Measurements from ENCODE around the gene ACAP1.
A peak's percentile ranks its signal among the peaks of the same experiment; 100 is the strongest.
"Not testable (repeated sequence)": the region's sequence is repeated elsewhere in the genome, so short reads cannot be mapped to it uniquely, and the experiment has no call there.

The ACAP1 gene

DNA sequence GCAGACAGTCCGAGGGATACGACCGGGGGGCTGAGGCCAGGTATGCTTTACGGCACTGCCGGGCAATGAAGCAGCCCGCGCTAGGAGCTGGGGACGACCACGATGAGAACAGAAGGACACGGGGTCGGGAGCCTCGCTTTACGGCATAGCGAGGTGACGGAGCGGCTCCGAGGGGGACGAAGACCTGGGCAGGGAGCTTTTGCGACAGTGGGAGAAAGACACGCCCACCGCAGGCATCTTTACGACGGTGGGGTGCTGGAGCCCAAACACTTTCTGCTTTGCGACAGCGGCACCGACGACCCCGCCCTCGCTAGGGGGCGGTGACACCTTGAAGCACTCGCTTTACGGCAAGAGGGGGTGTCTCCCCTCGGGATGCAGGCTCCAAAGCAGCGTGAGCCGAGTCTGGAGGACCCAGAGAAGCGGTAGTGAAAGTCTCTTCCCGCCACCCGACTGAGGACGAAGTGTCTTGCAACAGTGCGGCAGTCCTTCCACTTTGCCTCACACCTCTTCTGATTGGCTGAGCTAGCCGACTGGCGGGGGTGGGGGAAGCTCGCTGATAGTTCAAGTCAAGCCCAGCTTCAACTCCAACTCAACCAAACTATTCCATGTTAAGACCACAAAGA lies 6.8 kb upstream of the ACAP1 start:
- peak; percentile 95 for DNase-seq

GRCh38 chr17:7329997-7330637 lies 6.2 kb upstream of the ACAP1 start:
- peak; percentile 63 for DNase-seq

DNA sequence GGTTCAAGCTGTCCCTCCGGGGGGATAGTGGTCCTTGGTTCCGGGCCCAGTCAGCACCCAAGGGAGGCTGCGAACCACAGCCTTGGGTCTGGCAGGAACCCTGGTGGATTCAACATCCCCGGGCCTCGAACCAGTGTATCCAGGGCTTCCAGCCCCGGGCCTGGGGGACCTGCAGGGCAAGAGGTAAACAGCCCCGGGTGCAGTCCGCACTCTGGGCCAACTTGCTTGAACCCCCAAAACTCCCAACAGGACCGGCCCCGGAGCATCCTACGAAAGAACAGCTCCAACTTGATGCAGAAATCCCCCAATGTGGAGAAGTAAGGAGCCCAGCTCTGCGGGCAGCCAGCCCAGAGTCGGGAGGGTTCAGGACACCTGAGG lies 5.7 kb upstream of the ACAP1 start:
- DNase-seq: no peak

DNA sequence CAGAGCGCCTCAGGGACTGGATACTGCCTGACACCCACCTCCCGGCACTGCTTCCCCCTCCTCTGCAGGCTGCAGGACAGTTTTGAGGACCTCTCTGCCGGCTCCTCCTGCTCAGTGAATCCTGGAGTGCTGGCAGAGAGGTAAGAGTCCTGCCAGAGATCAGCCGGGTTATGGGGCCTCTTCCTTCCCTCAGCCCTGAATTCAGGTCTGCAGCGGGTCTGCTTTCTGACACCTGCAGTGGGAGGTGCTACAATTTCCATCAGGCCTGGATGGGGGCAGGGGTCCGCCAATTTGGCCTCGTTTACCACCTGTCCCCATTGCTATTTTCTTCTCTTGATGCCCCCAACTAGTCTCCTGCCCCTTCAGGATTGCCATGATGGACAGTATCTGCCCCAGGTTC lies 4.2 kb upstream of the ACAP1 start:
- no peak for DNase-seq

DNA sequence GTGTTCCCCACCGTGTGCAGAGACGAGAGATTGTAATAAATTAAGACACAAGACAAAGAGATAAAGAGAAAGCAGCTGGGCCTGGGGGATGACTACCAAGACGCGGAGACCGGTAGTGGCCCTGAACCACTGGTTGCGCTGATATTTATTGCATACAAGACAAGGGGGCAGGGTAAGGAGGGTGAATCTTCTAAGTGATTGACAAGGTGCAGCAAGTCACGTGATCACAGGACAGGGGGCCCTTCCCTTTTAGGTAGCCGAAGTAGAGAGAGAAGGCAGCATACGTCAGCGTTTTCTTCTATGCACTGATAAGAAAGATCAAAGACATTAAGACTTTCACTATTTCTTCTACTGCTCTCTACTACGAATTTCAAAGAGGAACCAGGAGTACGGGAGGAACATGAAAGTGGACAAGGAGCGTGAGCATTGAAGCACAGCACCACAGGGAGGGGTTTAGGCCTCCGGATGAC lies 3.7 kb upstream of the ACAP1 start:
- not testable (repeated sequence) for DNase-seq

DNA sequence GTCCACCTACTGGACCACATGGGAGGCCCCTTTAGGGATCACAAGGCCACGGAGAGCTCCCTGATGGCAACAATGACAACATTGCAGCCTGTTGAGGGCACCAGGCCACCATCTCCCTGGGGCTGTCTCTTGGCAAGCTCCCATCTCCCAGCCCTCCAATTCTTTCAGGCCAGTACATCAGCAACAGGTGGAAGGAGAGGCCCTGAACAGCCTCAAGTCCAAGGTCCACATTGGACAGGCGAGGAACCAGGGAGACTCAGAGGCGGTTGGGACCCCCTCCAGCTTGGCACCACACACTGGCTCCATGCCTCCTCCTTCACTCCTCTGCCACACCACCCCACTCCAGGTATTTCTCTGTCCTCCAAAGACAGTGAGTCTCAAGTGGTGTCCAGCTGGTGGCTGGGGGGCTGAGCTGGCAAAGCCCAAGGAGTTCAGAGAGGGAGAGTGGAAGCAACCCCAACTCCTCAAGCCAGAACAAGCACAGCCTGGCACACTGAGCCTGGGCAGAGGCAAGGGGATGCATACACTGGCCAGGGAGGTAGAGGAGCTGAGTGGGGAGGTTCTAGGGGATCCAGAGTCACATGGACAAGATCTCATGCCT lies 1.3 kb upstream of the ACAP1 start:
- no peak for DNase-seq

DNA sequence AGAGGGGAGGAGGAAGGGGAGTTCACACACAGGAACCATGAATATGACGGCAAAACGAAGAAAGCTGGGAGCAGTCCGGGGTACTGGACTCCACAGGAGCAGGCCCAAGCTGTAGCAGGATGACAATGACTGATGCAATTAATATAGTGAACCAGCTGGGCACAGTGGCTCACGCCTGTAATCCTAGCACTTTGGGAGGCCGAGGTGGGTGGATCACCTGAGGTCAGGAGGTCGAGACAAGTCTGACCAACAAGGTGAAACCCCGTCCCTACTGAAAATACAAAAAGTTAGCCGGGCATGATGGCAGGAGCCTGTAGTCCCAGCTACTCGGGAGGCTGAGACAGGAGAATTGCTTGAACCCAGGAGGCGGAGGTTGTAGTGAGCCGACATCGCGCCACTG lies 564 bp upstream of the ACAP1 start:
- not testable (repeated sequence) for DNase-seq

- not testable (repeated sequence) for DNase-seq
These were observed 1.3 kb downstream of the ACAP1 start for GRCh38 chr17:7337600-7337999.

- no peak for DNase-seq
These were observed 3.9 kb downstream of the ACAP1 start for GRCh38 chr17:7340179-7340578.

DNA sequence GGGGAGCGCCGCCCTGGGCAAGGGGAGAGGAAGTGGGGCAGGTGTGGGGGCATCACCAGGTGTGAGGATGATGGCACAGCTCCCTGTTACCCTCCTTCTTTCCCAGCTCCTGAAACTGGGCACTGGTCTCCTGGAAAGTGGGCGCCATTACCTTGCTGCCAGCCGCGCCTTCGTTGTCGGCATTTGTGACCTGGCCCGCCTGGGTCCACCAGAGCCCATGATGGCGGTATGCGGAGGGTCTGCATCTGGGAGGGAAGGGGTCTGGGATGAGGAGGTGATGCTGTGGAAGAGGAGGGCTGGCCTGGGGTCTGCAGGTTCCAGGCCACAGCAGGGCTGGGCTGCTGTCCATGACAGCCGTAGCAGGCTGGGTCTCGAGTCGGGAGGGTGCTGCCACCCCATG lies 5.5 kb downstream of the ACAP1 start:
- DNase-seq: no peak

GRCh38 chr17:7343250-7343649 lies 6.9 kb downstream of the ACAP1 start:
- DNase-seq: no peak

DNA sequence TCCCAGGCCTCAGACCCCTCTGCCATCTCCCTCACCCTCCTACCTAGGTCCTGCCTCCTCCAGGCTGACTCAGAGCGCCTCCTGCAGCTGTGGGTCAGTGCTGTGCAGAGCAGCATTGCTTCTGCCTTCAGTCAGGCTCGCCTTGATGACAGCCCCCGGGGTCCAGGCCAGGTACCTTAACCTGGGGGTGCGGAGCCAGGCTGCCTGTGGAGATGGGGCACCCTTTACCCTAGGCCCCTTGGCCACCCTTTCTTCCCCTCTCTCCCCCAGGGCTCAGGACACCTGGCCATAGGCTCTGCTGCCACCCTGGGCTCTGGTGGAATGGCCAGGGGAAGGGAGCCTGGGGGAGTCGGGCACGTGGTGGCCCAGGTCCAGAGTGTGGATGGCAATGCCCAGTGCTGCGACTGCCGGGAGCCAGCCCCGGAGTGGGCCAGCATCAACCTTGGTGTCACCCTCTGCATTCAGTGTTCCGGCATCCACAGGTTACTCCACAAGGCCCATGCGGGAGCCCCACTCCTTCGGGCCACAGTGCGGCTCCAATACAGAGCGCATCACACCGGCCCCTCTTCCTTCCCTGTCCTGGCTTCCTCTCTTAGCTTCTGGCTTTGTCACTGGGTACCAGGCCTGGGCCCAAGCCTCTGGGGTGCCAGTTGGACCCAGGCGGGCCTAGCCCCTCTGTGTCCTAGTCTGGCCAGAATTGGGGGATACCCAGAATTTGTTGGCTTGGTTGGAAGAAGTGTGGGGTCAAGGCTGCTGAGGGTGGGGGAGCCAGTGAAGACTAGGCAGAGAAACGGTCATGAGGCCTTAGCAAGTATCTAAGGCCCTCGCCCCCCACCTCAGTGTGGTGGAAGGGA lies 10.7 kb downstream of the ACAP1 start:
- DNase-seq: no peak

- no peak for DNase-seq
These were observed 11.5 kb downstream of the ACAP1 start for GRCh38 chr17:7347630-7348477.

DNA sequence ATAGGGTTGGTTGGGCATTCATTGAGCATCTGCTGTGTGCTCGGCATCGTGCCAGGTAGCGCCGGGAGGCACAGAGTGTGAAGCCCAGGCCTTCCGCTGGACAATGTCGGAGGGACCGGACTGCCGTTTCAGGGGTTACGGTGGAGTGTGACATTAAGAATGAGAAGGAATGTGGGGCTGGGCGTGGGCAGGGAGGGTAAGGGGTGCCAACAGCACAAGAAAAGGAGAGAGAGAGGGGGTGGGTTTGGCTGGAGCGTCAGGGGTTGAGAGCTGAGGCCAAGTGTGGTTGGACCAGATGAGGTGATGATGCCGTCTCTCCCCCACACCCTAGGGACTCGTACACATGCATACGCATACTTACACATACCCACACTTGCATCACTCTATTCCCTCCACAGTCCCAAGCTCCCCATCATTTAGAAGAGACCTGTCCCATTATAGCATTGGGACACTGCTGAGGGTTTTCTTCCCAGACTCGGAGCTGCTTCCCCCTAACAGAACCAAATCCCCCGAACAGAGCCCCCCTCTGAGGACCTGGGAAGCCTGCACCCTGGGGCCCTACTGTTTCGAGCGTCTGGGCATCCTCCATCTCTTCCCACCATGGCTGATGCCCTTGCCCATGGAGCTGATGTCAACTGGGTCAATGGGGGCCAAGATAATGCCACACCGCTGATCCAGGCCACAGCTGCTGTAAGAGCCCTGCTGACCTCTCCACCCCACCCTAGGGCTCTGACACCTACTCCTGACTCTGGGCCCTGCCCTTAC lies 12.3 kb downstream of the ACAP1 start:
- DNase-seq: no peak

DNA sequence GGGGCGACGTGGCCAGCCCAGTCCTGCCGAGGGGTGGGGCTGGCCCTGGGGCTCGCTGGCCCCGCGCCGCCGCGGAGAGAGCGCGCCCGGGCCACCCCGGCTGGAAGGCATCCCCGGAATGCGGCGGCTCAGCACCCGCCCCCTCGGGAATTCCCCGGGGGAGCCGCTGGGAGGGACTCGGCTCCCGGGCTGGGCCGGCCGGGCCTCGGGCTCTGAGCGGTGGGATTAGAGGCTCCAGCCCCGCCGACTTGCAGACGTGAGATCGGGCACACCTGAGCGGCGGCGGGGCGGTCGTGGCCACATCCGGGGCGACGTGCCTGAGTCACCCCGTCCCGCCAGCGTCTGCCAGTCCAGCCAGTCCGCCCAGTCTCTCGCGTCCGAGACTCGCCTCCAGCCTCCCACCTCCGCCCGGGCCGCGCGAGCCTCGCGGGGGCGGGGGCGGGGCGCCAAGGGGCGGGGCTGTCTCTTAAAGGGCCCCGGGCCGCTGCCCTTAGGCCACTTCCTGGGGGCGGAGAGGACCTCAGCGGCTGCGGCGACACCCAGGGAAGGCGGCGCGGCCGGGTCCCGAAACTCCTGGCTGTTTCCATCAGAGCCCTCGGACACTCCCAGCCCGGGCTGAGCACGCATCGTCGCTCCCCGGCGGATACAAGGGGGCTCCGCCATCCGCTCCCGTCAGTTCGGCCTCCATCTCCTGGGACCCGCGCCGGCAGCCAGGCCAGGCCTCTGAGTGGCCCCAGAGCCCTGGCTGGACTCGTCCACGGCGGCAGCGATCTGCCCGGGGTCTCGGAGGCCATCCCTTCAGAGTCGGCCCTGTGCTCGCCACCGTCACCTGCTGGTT lies 15.6 kb downstream of the ACAP1 start, which contains the start of gene KCTD11:
Gene KCTD11 (plus strand): TSS at position 498 of the 838 bp plus-strand sequence.
- peak; percentile 38 for DNase-seq

- DNase-seq: no peak
These were observed 16.2 kb downstream of the ACAP1 start for GRCh38 chr17:7352503-7352889.

DNA sequence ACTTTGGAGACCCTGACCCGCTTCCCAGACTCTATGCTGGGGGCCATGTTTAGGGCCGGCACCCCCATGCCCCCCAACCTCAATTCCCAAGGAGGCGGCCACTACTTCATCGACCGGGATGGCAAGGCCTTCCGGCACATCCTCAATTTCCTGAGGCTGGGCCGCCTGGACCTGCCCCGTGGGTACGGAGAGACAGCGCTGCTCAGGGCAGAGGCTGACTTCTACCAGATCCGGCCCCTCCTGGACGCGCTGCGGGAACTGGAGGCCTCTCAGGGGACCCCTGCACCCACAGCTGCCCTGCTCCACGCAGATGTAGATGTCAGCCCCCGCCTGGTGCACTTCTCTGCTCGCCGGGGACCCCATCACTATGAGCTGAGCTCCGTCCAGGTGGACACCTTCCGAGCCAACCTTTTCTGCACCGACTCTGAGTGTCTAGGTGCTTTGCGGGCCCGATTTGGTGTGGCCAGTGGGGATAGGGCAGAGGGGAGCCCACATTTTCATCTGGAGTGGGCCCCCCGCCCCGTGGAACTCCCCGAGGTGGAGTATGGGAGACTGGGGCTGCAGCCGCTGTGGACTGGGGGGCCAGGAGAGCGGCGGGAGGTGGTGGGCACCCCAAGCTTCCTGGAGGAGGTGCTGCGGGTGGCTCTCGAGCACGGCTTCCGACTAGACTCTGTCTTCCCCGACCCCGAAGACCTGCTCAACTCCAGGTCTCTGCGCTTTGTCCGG lies 16.7 kb downstream of the ACAP1 start:
- DNase-seq: no peak

DNA sequence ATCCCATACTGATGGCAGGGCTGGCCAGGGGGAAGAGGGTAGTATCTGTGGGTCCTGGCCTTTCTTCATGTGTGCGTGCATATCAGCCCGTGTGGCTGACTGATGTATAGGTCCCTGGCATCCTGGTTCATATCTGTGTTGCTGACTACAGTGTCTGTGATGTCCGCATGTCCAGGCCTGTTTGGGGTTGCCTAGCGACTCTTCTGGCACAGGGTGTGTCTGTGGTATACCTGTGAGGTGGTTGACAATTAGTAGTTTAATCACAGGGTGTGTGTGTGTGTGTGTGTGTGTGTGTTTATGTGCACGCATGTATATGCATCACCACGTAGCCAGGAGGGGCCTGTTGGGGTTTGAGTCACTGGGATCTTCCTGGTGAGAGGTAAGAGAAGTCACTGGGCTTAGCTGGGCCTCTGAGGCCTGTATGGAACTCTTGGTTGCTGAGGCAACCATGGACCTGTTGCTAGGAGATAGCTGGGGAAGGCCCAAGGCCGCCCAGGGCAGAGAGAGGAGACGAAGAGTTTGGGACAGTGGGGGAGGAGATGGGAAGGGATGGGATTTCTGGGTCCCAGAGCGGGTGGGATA lies 18.0 kb downstream of the ACAP1 start:
- no peak for DNase-seq

- no peak for DNase-seq
These were observed 18.7 kb downstream of the ACAP1 start, which contains the start of gene TMEM95 for GRCh38 chr17:7355053-7355452. TMEM95 (plus strand) TSS chr17:7355156; CDS start chr17:7355205, 49 bp downstream.
